Natural killer cell (primary cell): ENCODE results near the gene SLC5A10. TPM values are rescaled to one million over a fixed set of nuclear protein-coding genes. Genes with fewer than 3 reads are reported as not detected.
"Not testable (repeated sequence)": the region's sequence is repeated elsewhere in the genome, so short reads cannot be mapped to it uniquely, and the experiment has no call there.

Experiments
- ATAC-seq, 3 donors: fragments of 150-1000 bp in 2 of 3; fragments of 200-7000 bp in 1 of 3; cut with Tn5 transposase; 1 replicate in 1 of 3; 2 replicates in 2 of 3; pipeline ENCODE4 v1.10.0; 2021; ENCODE audit warnings: mild to moderate bottlenecking in 2 of 3, moderate library complexity in 2 of 3
- DNase-seq, 2 donors: peaks; one replicate each; pipeline versions ENCODE4 v3.0.0 to v3.0.0-alpha.2; 2013 to 2021; ENCODE audit warnings: mixed read lengths in 1 of 2
- H3K27ac ChIP-seq: one replicate; pipeline ENCODE4 v1.5.1; 2013; ENCODE audit warnings: mild to moderate bottlenecking, low read length
- H3K27me3 ChIP-seq: one replicate; pipeline ENCODE4 v1.6.1; 2013; ENCODE audit warnings: low read length; ENCODE audit not compliant: control insufficient read depth, insufficient read depth
- H3K36me3 ChIP-seq: one replicate; pipeline ENCODE4 v1.6.1; 2013; ENCODE audit warnings: low read length; ENCODE audit not compliant: control insufficient read depth, insufficient read depth
- H3K4me1 ChIP-seq: one replicate; pipeline ENCODE4 v1.6.1; 2013; ENCODE audit warnings: low read length; ENCODE audit not compliant: control insufficient read depth, insufficient read depth
- H3K4me3 ChIP-seq: one replicate; pipeline ENCODE4 v1.5.1; 2013; ENCODE audit warnings: low read length
- H3K9me3 ChIP-seq: one replicate; pipeline ENCODE4 v1.6.1; 2013; ENCODE audit warnings: low read length; ENCODE audit not compliant: control insufficient read depth, insufficient read depth
- H3K27ac Mint-ChIP-seq, 2 donors: one replicate each; pipeline ENCODE4 v1.8.0; 2022; ENCODE audit warnings: mild to moderate bottlenecking in 2 of 2, mixed read lengths in 2 of 2, moderate library complexity in 1 of 2
- H3K27me3 Mint-ChIP-seq, 2 donors: one replicate each; pipeline ENCODE4 v1.8.0; 2022; ENCODE audit warnings: low read depth in 2 of 2, mixed read lengths in 2 of 2
- H3K36me3 Mint-ChIP-seq: one replicate; pipeline ENCODE4 v1.8.0; 2022; ENCODE audit warnings: mixed read lengths
- H3K4me1 Mint-ChIP-seq, 2 donors: one replicate each; pipeline ENCODE4 v1.8.0; 2022; ENCODE audit warnings: mixed read lengths in 2 of 2
- H3K4me3 Mint-ChIP-seq: one replicate; pipeline ENCODE4 v1.8.0; 2022; ENCODE audit warnings: mild to moderate bottlenecking, moderate library complexity, mixed read lengths
- H3K9me3 Mint-ChIP-seq, 2 donors: one replicate each; pipeline ENCODE4 v1.8.0; 2022; ENCODE audit warnings: mixed read lengths in 2 of 2
- WGBS: methylation state at CpG from one replicate; pipeline ENCODE4 v1.1.7; 2013; ENCODE audit warnings: missing lambda C conversion rate; ENCODE audit not compliant: insufficient coverage; 5-methylcytosine and 5-hydroxymethylcytosine counted together
- intact Hi-C: fragments of 100-400 bp; cut with micrococcal nuclease; formaldehyde crosslinking; loops from one replicate; pipeline ENCODE4 v1.14.2; 2022
- total RNA-seq, 4 donors: library from RNA; stranded (reverse); fragments of 120-200 nt in 1 of 4; gene quantifications; one replicate each; pipeline versions ENCODE4 v1.2.3 to v1.2.4, GENCODE V29; 2013 to 2022
- TF ChIP-seq, protein P1 (sequence below): fragments of 200-600 bp; IDR thresholded peaks from one replicate; pipeline ENCODE4 v1.8.0; 2022; ENCODE audit warnings: antibody characterized with exemption

The SLC5A10 gene
- total RNA-seq, 3 donors from 2014 or later (not counting 1 experiment from before 2014, with no cell fraction given): 0.28 TPM; not detected in 2

DNA sequence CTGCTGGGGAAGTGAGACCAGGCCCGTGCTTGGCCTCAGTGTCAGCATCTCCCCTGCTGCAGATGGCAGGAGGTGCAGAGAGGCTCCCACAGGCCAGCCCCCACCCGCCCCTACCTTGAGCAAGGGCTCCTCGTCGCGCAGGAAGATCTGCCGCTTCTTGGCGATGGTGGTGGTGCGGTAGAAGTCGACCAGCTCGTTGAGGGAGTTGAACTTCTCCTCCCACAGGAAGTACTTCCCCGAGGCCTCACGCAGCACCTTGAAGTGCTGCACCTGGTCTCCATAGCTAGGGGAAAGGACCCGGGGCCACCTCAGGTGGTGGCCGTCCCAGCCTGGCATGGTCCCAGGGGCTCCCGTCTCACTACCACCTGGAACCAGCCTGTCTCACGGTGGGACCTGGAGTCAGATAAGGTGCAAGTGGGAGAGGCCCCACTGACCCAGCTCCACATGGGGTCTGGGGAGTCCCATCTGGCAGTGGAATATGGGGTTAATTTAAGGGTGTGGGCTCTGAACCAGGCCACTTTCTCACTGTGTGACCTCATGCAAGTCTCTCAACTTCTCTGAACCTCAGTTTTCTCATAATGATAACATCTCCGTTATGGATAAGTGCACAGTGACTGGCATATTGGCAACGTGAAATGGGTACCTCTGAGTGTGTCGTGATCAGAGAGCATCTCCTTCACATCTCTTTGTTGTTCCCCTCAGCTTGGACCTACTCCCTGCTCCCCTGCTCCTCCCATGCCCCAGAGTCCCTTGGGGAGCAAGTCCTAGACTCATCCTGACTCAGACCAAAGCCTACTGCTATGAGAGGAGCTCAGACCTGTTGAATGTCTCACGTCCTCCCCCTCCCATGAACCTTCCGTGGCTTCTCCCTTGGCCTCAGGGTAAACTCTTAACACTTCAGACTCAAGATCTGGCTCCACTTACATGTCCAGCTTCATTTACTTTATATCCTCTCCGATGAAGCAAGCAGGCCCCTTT is 72.4 kb downstream of the SLC5A10 start:
- Histone ChIP-seq H3K27ac (no peak overlapping the region), H3K4me1 (no peaks in the 10 kb centered on the region), H3K9me3 (no peaks in the 10 kb centered on the region), H3K4me3 (no peak overlapping the region), H3K36me3 (peaks cover 11% of the 10 kb centered on the region), H3K27me3 (no peaks in the 10 kb centered on the region)
- TF ChIP-seq, protein P1, sequence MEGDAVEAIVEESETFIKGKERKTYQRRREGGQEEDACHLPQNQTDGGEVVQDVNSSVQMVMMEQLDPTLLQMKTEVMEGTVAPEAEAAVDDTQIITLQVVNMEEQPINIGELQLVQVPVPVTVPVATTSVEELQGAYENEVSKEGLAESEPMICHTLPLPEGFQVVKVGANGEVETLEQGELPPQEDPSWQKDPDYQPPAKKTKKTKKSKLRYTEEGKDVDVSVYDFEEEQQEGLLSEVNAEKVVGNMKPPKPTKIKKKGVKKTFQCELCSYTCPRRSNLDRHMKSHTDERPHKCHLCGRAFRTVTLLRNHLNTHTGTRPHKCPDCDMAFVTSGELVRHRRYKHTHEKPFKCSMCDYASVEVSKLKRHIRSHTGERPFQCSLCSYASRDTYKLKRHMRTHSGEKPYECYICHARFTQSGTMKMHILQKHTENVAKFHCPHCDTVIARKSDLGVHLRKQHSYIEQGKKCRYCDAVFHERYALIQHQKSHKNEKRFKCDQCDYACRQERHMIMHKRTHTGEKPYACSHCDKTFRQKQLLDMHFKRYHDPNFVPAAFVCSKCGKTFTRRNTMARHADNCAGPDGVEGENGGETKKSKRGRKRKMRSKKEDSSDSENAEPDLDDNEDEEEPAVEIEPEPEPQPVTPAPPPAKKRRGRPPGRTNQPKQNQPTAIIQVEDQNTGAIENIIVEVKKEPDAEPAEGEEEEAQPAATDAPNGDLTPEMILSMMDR: no peak
- ATAC-seq: peak in 1 of 3 donors; percentile 25
- Mint-ChIP-seq H3K4me3 (no peak overlapping the region), H3K27me3 (no peaks in the 10 kb centered on the region), H3K36me3 (no peaks in the 10 kb centered on the region), H3K27ac (no peak overlapping the region), H3K9me3 (no peaks in the 10 kb centered on the region), H3K4me1 (no peaks in the 10 kb centered on the region)
- DNase-seq: peak in 1 of 2 donors; percentile 46
- WGBS: 77% methylated on average over 22 of the region's 22 CpGs
- intact Hi-C loops: no loop called here

DNA sequence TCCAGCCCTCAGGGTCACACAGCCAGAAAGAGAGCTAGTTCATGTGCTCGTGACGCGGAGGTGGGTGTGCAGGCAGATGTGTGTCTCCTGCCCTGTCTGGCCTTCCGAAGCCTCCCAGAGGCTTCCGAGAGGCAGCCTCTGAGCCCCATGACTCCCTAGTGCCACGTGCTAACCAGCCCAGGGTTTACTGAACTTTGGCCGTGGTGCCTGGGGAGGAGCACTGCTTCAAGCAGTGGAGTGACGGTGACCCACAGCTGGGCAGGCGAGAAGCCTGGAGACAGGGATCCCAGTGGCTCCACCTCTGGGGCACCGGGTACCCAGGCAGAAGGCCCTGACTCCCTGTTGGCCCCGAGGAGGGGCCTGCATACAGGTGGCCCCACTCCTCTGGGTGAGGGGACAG is 76.7 kb downstream of the SLC5A10 start:
- H3K4me1 ChIP-seq, H3K27ac ChIP-seq, H3K9me3 ChIP-seq, ATAC-seq, intact Hi-C loops, H3K27me3 ChIP-seq, H3K4me3 ChIP-seq, H3K9me3 Mint-ChIP-seq, H3K36me3 ChIP-seq, H3K36me3 Mint-ChIP-seq, H3K27ac Mint-ChIP-seq, DNase-seq, H3K27me3 Mint-ChIP-seq, H3K4me3 Mint-ChIP-seq, H3K4me1 Mint-ChIP-seq: not testable (repeated sequence)
- no CpG with 5 or more reads among the region's 11 CpGs for WGBS

DNA sequence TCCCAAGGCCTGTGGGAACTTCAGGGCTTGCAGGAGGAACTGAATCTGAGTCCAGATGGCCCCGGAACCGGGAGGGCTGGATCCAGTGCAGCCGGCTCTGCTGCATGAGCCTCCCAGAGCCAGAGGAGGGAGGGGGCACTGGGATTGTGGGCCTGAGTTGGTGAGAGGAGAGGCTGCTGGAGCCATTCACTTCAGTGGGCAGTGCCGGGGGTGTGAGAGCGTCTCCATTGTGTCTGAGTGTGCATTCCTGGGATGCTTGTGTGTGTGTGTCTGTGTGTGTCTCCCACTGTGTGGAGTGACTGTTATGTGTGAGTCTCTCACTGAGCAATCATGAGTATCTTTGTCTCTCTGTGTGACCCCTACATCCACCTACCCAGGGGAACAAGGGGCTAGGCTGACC is 77.8 kb downstream of the SLC5A10 start:
- intact Hi-C loops, H3K4me3 Mint-ChIP-seq, H3K27me3 ChIP-seq, H3K27ac Mint-ChIP-seq, H3K4me1 Mint-ChIP-seq, DNase-seq, H3K27me3 Mint-ChIP-seq, H3K9me3 ChIP-seq, H3K36me3 Mint-ChIP-seq, H3K9me3 Mint-ChIP-seq, H3K36me3 ChIP-seq, H3K4me1 ChIP-seq, H3K27ac ChIP-seq, H3K4me3 ChIP-seq, ATAC-seq: not testable (repeated sequence)
- WGBS: no CpG with 5 or more reads among the region's 5 CpGs

DNA sequence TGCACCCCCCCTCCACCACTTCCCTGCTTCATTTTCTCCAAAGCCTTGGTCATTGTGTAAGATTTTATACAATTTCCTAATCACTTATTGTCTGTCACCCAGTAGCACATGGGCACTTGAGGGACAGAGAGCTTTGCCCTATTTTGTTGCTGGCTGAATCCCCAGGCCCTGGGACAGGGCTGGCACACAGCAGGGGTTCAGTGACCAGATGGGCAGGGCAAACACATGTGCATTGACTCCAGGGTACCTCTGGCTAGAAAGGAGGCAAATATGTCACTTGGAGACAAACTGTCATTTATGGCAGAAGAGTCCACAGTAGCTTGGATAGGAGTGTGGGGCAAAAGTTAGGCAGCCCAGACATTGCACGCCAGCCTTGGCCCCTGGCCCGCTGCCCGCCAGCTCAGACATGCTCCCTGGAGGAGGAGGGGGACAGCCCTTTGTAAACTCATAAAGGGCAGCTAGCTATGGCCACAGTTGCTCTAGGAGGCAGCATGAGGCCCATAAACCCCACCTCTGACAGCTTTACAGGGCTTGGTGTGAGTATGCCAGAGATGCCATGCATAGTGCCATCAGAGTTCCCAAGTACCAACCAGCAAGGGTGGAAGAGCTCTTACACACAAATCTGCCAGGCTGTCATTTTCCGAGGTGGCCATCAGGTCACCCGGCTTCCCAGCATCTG is 78.9 kb downstream of the SLC5A10 start:
- H3K36me3 Mint-ChIP-seq, DNase-seq, ATAC-seq, H3K9me3 Mint-ChIP-seq, H3K4me1 ChIP-seq, H3K27ac Mint-ChIP-seq, H3K36me3 ChIP-seq, H3K27me3 ChIP-seq, H3K4me3 Mint-ChIP-seq, intact Hi-C loops, H3K9me3 ChIP-seq, H3K4me1 Mint-ChIP-seq, H3K4me3 ChIP-seq, H3K27ac ChIP-seq, H3K27me3 Mint-ChIP-seq: not testable (repeated sequence)
- WGBS: 100% methylated on average over 2 of the region's 5 CpGs

DNA sequence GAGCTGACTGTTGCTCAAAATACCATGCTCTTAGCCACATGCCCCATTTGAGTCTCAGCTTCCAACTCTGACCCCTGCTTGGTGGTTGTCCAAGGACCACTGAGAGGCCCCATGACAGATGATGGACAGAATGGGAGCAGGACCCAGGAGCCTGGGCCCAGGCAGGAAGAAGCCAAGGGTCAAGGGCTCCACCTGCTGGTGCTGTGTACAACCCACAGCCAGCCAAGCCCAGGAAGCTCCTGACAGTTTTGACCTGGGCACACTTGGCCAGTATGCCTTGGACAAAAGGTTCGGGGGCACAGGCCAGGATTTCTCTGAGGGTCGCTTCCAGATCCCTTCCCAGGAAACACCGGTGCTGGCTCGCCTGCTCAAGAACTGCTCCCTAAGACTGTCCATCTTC is 79.8 kb downstream of the SLC5A10 start:
- H3K27ac ChIP-seq, H3K36me3 Mint-ChIP-seq, H3K9me3 ChIP-seq, H3K4me1 Mint-ChIP-seq, intact Hi-C loops, H3K27me3 ChIP-seq, H3K36me3 ChIP-seq, H3K4me3 Mint-ChIP-seq, H3K27ac Mint-ChIP-seq, H3K4me3 ChIP-seq, H3K27me3 Mint-ChIP-seq, H3K9me3 Mint-ChIP-seq, H3K4me1 ChIP-seq: not testable (repeated sequence)
- ATAC-seq (peak; percentile 74 to 79 (median 76)), DNase-seq (peak in 1 of 2 donors; percentile 51)
- TF ChIP-seq, protein P1: peak; percentile 14
- no CpG with 5 or more reads among the region's 4 CpGs for WGBS

DNA sequence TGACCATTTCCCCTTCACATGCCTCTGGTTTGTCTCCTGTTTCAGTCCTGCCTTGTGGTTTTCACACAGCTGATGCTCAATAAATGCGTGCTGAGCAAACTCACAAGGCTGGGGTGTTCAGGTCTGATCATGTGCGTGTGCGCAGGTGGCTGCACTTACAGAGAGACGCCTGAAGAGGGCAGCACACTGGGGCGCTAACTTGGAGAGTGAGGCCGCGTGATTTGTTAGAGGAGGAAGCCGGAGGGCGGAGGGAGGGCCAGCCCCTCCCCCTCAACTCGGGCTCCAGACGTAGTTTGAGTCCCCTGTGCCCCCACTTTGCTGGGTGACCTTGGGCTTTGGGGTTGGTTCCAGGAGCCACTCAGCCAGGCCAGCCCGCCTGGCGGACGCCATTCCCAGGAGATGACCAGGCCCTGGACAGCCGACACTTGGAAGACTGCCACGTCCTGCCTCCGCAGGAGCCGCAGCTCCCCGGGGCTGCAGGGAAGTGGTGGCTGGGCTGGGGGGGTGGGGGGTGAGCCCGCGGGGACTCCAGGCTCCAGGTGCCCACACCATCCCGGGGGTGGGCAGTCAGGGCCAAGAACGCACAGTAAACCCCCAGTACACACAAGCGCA is 80.5 kb downstream of the SLC5A10 start:
- H3K4me3 ChIP-seq, H3K9me3 Mint-ChIP-seq, H3K27me3 Mint-ChIP-seq, H3K4me1 ChIP-seq, DNase-seq, H3K27ac ChIP-seq, H3K27me3 ChIP-seq, H3K36me3 ChIP-seq, H3K4me1 Mint-ChIP-seq, H3K36me3 Mint-ChIP-seq, H3K4me3 Mint-ChIP-seq, H3K9me3 ChIP-seq, H3K27ac Mint-ChIP-seq, intact Hi-C loops: not testable (repeated sequence)
- ATAC-seq: peak; percentile 92 to 94 (median 93)
- WGBS: no CpG with 5 or more reads among the region's 24 CpGs
